Activated CD4-positive, CD25-positive, alpha-beta regulatory T cell (primary cell): ENCODE measurements around the gene IGF2R.
"Not testable (repeated sequence)": the region's sequence is repeated elsewhere in the genome, so short reads cannot be mapped to it uniquely, and the experiment has no call there.

Experiments
- DNase-seq, 4 experiments: peaks; one replicate each; lab custom pipeline; 2025; lab: John Stamatoyannopoulos, UW

Gene IGF2R

DNA sequence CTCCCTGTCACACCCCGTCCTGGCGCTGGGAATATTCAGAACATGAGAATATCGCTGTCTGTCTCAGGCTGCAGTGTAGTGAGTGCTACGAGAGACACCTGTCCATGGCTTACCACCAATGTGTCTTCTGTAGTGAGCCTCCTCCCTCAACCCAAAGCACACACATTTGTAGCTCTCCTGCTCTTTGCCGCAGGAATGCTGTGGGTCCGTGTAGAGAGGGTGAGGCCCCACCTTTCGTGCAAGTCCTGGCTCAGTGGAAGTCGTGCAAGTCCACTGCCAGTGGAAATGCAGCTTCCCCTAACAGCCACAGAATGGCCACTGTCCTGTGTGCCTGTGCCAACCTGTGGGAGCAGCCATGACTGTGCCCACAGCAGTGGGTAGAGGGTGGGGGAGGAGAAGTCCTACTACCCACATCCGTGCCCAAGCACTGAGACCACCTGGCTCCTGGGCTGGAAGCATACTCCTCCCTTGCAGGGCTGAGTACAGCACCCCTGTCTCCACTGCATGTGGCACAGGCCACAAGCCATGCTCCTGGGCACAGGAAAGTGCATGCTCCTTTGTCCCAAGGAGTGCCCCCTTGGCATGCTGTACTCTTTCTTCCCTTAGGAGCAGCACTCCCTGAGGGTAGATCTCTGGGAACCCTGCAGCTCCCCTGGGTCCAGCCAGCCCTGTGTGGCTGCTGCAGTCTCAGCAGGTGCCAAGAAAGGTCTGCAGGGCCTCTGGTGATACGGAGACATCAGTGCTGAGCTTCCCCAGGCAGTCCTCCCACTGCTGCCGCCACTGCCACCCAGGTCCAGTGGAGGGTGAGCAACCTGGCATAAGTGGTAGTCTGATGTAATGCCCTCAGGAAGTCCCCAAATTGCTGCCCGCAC is 28.0 kb downstream of the IGF2R start:
- DNase-seq, result no peak

DNA sequence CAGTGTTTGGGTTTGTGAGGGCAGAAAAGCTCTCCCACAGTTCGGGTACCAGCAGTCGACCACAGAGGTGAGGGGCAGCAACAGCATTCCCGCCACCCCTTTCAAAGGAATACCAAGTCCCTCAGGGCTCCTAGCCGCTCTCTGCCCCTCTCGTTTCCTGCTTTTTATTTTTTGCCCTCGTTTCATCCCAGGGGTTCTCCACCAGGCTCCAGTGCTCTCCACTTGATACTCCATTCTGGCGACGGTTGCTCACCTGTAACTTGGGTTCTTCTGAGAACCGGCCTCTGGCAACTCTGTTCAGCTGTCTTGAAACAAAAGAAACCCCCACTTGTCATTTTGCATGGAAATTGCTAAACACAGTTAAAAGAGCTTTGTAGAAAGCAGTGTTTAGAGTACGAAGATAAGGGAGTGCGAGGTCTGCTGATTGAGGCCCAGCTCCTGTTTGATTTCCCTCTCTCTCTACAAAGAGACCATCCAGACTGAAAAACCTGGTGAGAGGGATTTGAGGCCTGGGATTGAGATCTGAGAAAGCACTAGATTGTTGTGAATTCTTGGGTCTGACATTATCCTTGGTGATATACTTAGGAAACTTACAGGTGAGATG is 28.7 kb downstream of the IGF2R start:
- no peak for DNase-seq

- no peak for DNase-seq
Measured at GRCh38 chr6:159998538-159998937, 29.7 kb downstream of the IGF2R start.

- DNase-seq, result no peak
Measured at GRCh38 chr6:159999240-159999671, 30.4 kb downstream of the IGF2R start.

DNA sequence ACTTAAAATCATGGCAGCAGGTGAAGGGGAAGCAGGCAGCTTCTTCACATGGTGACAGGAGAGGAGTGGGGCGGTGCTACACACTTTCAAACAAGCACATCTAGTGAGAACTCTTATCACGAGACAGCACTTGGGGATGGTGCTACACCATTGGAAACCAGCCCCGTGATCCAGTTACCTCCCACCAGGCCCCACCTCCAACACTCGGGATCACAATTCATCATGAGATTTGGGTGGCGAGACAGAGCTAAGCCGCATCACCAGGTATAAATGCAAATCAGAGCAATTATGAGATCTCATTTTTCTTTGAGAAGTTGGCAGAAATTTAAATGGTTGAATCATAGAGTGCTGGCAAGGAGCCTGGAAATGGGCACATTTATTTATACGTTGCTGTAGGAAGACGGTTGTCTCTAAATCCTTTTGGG is 31.4 kb downstream of the IGF2R start:
- DNase-seq, result no peak

- not testable (repeated sequence) for DNase-seq
Measured at GRCh38 chr6:160000893-160001427, 32.1 kb downstream of the IGF2R start.

DNA sequence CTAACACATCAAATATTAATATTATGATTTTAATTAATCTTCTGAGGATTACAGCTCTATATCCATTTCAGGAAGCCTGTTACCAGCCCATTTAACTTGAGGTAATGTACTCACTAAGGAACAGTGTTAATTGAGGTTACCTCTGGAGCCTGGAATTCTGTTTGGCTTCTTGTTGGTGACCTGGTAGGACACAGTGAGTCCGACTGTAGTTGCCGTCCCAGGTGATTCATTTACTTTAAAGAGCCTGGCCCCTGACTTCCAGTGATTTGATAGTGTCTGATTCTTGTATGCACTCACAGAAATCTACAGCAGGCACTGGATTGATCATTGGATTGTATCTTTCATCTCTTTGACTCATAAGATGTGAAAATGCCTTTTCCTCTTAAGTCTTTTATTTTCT is 34.0 kb downstream of the IGF2R start:
- no peak for DNase-seq

DNA sequence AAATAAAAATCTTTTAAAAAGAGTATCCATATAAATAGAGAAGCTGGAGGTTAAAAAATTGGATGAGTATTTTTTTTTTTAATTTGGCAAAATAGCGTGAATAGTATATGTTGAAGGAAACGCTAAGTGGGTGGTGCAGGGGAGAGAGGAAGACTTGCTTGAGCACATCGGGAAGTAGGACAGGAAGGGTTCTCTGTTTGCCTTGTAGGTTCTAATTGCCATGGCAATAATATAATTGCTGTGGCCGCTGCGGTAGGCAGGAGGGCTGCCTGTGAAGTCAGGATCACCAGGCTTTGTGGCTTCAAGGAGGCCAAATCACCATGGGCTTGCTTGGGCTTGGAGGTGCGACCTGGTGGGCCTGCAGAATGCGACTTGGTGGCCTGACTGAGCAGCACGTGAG is 35.1 kb downstream of the IGF2R start:
- no peak for DNase-seq

DNA sequence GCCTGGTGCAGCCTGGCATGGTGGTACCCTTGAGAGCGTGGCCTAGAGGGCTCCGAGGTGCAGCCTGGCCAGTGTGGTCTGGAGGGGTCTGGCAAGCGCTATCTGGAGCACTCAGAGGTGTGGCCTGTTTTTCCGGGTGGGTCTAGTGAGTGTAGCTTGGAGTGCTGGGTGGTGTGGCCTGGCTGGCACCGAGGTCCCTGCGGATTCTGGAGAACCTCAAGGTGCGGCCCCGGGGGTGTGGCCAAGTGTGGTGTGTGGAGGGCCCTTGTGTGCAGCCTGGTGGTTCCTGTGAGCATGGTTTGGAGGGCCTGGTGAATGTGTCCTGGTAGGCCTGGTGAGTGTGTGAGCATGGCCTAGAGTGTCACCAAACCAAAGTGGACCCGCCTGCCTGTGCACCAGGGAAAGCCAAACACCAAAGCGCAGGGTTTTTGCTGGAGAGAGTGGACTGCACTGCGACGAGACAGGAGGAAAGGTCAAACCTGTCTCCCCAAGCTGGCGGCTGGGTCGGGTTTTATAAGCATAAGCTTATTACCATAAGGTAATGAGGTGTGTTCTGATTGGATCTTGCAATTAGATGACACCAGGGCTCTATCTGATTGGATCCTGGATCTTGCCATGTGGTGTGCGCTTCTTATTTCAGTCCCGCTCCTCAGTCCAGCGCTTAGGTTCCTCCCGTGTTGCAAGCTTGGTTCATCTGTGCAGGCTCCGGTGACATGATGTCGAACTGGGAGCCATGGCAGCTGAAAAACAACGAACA is 35.7 kb downstream of the IGF2R start:
- DNase-seq, result no peak

- no peak for DNase-seq
Measured at GRCh38 chr6:160005211-160005610, 36.3 kb downstream of the IGF2R start.

- no peak for DNase-seq
Measured at GRCh38 chr6:160005861-160006540, 37.1 kb downstream of the IGF2R start.

DNA sequence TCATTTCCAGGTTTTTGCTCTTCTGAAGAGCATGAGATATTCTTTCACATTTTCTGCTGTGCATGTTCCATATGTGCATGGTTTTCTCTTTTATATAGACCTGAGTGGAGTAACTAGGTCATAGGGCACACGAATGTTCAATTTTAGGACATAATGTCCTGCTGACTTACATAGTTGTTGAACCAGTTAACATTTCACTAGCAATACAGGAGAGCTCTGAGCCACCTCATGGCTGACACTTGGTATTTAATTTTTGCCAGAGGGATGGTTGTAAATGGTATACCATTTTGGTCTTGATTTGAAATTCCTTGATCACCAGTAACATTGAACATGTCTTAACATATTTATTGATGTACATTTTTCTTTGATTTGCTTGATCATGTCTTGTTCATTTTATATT is 38.3 kb downstream of the IGF2R start:
- DNase-seq, result no peak

DNA sequence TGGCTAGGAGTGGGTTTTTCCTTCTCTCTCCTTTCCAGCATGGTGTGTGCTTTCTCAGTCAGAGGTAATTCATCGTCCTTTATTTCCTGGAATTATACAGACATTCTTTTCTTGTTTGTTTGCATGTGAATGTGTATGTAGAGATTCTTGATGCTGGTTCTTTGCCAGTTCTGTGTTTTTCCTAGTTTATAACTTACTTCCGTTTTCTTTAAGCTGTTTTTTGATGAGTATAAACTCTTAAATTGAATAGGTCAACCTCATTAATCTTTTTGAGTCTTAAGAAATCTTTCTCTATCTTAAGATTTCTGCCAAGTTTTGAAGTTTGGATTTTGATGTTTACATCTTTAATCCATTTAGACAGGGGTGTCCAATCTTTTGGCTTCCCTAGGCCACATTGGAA is 38.7 kb downstream of the IGF2R start:
- no peak for DNase-seq

DNA sequence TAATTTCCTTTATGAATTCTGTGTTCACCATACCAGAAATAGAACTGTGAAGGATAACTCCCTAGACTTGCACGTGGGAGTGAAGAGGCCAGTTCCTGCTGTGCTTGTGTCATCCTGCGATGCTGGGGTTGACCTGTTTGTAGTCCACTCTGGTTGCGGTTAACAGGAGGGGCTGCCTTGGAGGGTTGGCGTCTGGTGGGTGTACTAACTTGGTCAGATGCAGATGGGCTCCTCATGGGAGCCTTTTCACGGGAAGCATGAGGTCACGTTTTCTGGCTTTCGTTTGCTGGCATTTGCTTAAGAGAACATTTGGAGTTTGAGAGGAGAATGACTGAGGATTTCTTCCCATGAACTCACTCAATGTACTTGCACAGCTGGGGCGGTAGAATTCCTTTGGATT is 41.2 kb downstream of the IGF2R start:
- DNase-seq, result no peak

DNA sequence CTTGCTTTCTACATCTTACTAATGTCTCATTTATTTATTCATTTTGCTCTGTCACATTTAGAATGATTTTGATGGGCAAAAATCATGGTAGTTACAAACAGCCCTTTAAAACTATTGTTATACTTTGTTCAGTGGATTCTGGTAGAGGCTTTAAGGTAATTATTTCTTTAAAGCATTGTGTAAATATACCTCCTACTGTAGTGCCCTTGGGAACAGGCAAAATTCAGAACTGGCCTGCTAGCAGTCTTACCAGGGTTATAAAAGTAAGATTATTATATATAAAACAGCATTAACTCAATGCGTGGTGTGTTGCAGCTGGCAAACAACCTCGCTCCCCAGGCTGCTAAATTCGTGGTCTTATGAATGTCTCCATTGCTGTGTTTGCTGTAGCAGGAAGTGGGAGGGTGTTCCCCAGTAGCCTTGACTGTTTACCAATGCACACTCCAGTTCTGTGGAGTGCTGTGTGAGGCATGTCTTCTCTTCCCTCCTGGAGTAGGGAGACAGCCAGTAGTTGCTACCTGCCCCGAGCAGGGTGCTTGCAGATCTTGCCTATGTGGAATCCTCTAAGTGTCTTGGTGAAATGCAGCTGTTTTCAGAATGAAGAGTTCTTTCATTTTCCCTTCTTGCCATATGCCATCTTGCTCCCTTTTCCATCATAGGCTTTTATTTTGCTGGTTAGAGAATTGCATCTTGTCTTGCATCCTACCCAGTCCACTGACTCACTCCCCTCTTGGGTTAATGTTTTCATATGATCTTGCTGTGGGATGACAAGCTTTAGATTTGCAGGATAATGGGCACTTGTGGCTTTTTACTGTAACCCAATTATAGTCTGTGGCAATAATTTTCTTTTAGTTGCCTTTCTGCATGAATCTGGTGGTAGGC is 45.3 kb downstream of the IGF2R start:
- no peak for DNase-seq

DNA sequence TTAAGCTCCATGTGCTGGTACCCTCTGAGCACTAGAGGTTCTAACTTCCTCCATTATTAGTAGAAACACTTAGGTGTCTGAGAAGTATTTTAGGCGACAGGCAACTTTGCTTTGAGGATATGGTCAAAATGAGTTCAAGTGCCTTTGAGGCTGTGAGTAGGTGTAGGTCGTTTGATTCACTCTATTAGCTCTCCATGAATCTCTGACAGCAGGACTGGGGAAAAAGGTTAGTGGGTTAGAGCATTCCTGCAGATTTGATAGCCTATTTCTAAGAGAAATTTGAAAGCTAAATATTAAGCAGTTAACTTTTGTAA is 45.9 kb downstream of the IGF2R start:
- DNase-seq, result no peak

GRCh38 chr6:160015778-160016684 is 47.1 kb downstream of the IGF2R start:
- DNase-seq, result no peak

- no peak for DNase-seq
Measured at GRCh38 chr6:160022101-160022500, 53.2 kb downstream of the IGF2R start.

GRCh38 chr6:160022793-160023192 is 53.9 kb downstream of the IGF2R start:
- no peak for DNase-seq

DNA sequence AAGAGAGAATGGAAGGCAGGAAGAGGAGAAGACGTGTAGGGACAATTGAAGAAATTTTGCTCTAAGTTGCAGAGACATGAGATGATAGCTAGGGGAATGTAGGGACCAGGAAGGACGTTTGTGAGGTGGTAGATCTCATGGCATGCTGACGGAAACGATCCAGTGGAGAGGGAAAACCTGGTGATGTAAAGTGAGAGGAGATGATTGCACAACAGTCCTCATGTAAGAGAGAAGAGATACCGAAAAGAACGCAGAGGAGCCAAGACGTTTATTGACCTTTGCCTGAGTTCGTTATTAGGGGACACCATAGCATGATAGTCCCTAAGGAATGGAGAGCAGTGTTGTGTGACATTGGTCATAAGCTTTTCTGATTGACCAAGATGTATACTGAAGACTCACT is 55.3 kb downstream of the IGF2R start:
- DNase-seq, result no peak
